HPDE6-E6E7 (cell line): Measurements from ENCODE around the gene WDR33.

ENCODE experiments used
- DNase-seq: peaks from one replicate; pipeline ENCODE4 v3.0.0; 2011; ENCODE audit warnings: missing footprints; ENCODE audit errors: extremely low spot score

The WDR33 gene

GRCh38 chr2:127672341-127673224, 138.4 kb downstream of the WDR33 start:
- no peak for DNase-seq

GRCh38 chr2:127671557-127672302, 139.2 kb downstream of the WDR33 start:
- DNase-seq: no peak

GRCh38 chr2:127670957-127671290, 140.0 kb downstream of the WDR33 start:
- DNase-seq: no peak

- no peak for DNase-seq
These were observed 140.7 kb downstream of the WDR33 start for GRCh38 chr2:127670055-127670956.

- DNase-seq: no peak
These were observed 141.9 kb downstream of the WDR33 start for GRCh38 chr2:127669056-127669455.

- no peak for DNase-seq
These were observed 145.6 kb downstream of the WDR33 start for GRCh38 chr2:127665267-127665893.

GRCh38 chr2:127664895-127665225, 146.1 kb downstream of the WDR33 start:
- no peak for DNase-seq

GRCh38 chr2:127664065-127664894, 146.7 kb downstream of the WDR33 start:
- no peak for DNase-seq

GRCh38 chr2:127663566-127664064, 147.4 kb downstream of the WDR33 start:
- no peak for DNase-seq

- DNase-seq: no peak
These were observed 147.9 kb downstream of the WDR33 start for GRCh38 chr2:127662937-127663565.

GRCh38 chr2:127661949-127662510, 148.9 kb downstream of the WDR33 start:
- no peak for DNase-seq

- no peak for DNase-seq
These were observed 149.8 kb downstream of the WDR33 start for GRCh38 chr2:127661072-127661649.

GRCh38 chr2:127660291-127660578, 150.7 kb downstream of the WDR33 start:
- DNase-seq: no peak

GRCh38 chr2:127659408-127660290, 151.3 kb downstream of the WDR33 start:
- no peak for DNase-seq

- DNase-seq: no peak
These were observed 152.1 kb downstream of the WDR33 start for GRCh38 chr2:127658641-127659407.

- no peak for DNase-seq
These were observed 152.8 kb downstream of the WDR33 start for GRCh38 chr2:127658146-127658545.

- DNase-seq: no peak
These were observed 153.8 kb downstream of the WDR33 start for GRCh38 chr2:127657232-127657595.
